ENCODE measurements around the gene DYRK1A.

DYRK1A gene

DNA sequence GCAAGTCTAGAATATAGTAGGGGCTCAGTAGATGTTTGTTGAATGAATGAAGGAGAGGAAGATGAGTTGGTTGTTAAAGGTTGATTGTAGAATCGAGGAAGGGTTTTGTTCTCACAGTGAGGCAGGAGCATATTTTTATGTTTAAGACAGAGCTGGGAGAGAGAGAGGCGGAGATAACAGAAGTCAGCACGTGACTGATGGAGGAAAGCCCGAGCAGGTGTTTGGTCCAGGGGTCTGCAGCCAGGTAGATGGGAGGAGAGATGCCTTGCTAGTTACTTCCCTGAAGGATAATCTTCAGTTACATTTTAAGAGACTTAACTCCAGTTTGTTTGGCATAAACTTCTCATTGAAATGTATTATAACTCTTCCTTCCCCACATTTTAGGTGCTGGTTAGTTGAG, 86.8 kb downstream of the DYRK1A start:
- no peak overlapping the region for H3K4me2 ChIP-seq (ENCODE audit: low read length)
- no peak overlapping the region for H3K9ac ChIP-seq
- no peak overlapping the region for H3K27ac ChIP-seq
- peaks cover 44% of the 10 kb centered on the region for H3K79me2 ChIP-seq
- H3K27me3 ChIP-seq (ENCODE audit: control insufficient read depth, insufficient read depth, low read length): no peaks in the 10 kb centered on the region
- no peaks in the 10 kb centered on the region for H3K4me1 ChIP-seq
- no peaks in the 10 kb centered on the region for H3K9me3 ChIP-seq (ENCODE audit: control insufficient read depth, low read length)
- H3K4me3 ChIP-seq (ENCODE audit: low read depth, low read length): no peak overlapping the region
- no peak for TF ChIP-seq CTCF (IDR thresholded peaks at IDR 0.05)
- no peaks in the 10 kb centered on the region for H3K36me3 ChIP-seq (ENCODE audit: control insufficient read depth, insufficient read depth, low read length)
- no peak overlapping the region for H2AFZ ChIP-seq

- TF ChIP-seq CTCF (IDR thresholded peaks at IDR 0.05): no peak
- Histone ChIP-seq H2AFZ (no peak overlapping the region), H3K4me3 (ENCODE audit: low read depth, low read length) (no peak overlapping the region), H3K27me3 (ENCODE audit: control insufficient read depth, insufficient read depth, low read length) (no peaks in the 10 kb centered on the region), H3K9ac (no peak overlapping the region), H3K27ac (no peak overlapping the region), H3K4me2 (ENCODE audit: low read length) (peak overlapping the region; percentile 26), H3K9me3 (ENCODE audit: control insufficient read depth, low read length) (no peaks in the 10 kb centered on the region), H3K36me3 (ENCODE audit: control insufficient read depth, insufficient read depth, low read length) (no peaks in the 10 kb centered on the region), H3K79me2 (peaks cover 34% of the 10 kb centered on the region), H3K4me1 (no peaks in the 10 kb centered on the region)
Measured at GRCh38 chr21:37454869-37455503, 88.4 kb downstream of the DYRK1A start.

DNA sequence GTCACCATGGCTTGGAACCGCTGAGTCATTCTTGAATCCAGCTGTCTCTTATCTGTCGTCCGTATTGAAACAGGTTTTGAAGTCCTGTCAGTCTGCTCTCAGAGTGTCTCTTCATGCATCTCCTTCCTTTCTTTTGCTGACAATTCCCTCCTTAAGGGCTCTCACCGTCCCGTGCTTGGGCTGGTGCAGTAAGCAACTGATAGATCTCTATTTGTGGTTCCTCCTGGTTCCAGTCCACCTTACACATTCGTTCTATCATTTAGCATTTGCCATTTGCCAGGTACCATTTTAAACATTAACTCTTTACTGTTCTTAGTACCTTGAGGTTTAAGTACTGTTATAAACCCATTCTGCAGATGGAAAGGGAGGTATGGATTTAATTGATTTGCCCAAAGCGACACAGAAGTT, 88.9 kb downstream of the DYRK1A start:
- Histone ChIP-seq H3K36me3 (ENCODE audit: control insufficient read depth, insufficient read depth, low read length) (no peaks in the 10 kb centered on the region), H3K4me2 (ENCODE audit: low read length) (no peak overlapping the region), H3K4me1 (no peaks in the 10 kb centered on the region), H3K27me3 (ENCODE audit: control insufficient read depth, insufficient read depth, low read length) (no peaks in the 10 kb centered on the region), H3K79me2 (peaks cover 30% of the 10 kb centered on the region), H3K27ac (no peak overlapping the region), H3K9ac (no peak overlapping the region), H3K9me3 (ENCODE audit: control insufficient read depth, low read length) (no peaks in the 10 kb centered on the region), H2AFZ (no peak overlapping the region), H3K4me3 (ENCODE audit: low read depth, low read length) (no peak overlapping the region)
- no peak for TF ChIP-seq CTCF (IDR thresholded peaks at IDR 0.05)

- Histone ChIP-seq H3K4me1 (no peaks in the 10 kb centered on the region), H3K4me2 (ENCODE audit: low read length) (no peak overlapping the region), H3K4me3 (ENCODE audit: low read depth, low read length) (no peak overlapping the region), H2AFZ (no peak overlapping the region), H3K9me3 (ENCODE audit: control insufficient read depth, low read length) (no peaks in the 10 kb centered on the region), H3K27me3 (ENCODE audit: control insufficient read depth, insufficient read depth, low read length) (no peaks in the 10 kb centered on the region), H3K36me3 (ENCODE audit: control insufficient read depth, insufficient read depth, low read length) (no peaks in the 10 kb centered on the region), H3K27ac (no peak overlapping the region), H3K9ac (no peak overlapping the region), H3K79me2 (peaks cover 16% of the 10 kb centered on the region)
- no peak for TF ChIP-seq CTCF (IDR thresholded peaks at IDR 0.05)
Measured at GRCh38 chr21:37458669-37459276, 92.2 kb downstream of the DYRK1A start.

DNA sequence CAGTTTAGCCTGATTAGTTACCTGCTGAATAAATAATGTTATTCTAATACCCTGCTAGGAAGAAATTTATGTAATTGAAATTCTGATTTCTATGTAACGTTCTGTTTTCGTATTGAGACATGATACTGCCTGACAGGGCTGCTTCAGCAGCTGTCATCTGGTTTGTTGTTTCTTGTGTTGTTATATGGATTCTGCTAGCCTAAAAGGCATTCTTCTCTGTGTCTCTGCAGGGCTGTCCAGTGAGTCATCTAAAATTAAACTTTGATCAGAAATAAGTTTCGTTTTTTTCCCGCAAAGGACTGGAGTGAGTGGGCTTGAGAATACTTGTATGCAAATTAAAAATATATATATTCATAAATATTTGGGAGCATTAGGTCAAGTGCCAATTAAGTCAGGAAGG, 93.0 kb downstream of the DYRK1A start:
- H3K4me2 ChIP-seq (ENCODE audit: low read length): no peak overlapping the region
- no peak overlapping the region for H3K4me3 ChIP-seq (ENCODE audit: low read depth, low read length)
- H3K36me3 ChIP-seq (ENCODE audit: control insufficient read depth, insufficient read depth, low read length): no peaks in the 10 kb centered on the region
- no peak overlapping the region for H3K27ac ChIP-seq
- no peak for TF ChIP-seq CTCF (IDR thresholded peaks at IDR 0.05)
- no peaks in the 10 kb centered on the region for H3K9me3 ChIP-seq (ENCODE audit: control insufficient read depth, low read length)
- no peak overlapping the region for H2AFZ ChIP-seq
- peaks cover 13% of the 10 kb centered on the region for H3K79me2 ChIP-seq
- no peak overlapping the region for H3K9ac ChIP-seq
- no peaks in the 10 kb centered on the region for H3K27me3 ChIP-seq (ENCODE audit: control insufficient read depth, insufficient read depth, low read length)
- no peaks in the 10 kb centered on the region for H3K4me1 ChIP-seq

All from parathyroid adenoma (tissue), 2 donors.